ENCODE data around the gene ZNF385C. TPM values are rescaled to one million over a fixed set of nuclear protein-coding genes. Genes with fewer than 3 reads are reported as not detected.

Gene ZNF385C
- total RNA-seq, 1 experiment from 2014 or later = 2.8 TPM

DNA sequence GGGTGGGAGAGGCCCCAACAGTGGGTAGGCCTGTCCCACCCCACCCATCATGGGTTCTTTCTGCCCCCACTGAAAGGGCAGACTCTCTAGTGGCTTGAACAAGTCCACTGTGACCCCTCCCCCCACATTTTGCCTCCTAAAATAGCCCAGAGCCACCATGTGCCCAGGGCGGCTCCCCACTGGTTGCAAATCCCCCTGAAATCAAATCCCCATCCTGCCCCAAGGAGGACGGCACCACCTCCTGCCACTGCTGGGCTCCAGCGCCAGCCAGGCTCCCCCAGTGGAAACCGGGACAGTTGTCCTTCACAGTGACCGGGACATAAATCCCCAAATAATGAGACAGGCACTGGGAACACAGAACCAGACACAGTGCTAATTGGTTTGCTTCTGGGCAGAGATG is 20.5 kb downstream of the ZNF385C start:
- Mint-ChIP-seq H3K4me3 (no peak overlapping the region), H3K9me3 (no peaks in the 10 kb centered on the region), H3K27ac (peak overlapping the region in 1 of 3 experiments; percentile 39; a peak in 1 of 7 replicates), H3K4me1 (peaks cover 13 to 22% of the 10 kb centered on the region in 2 experiments), H3K36me3 (ENCODE audit: insufficient read depth in 1 of 3, low read depth in 3 of 3) (no peaks in the 10 kb centered on the region; a peak in 1 of 7 replicates), H3K27me3 (ENCODE audit: low read depth) (peaks cover 5% of the 10 kb centered on the region)
- H2BK20ac ChIP-seq (ENCODE audit: low read depth, low read length, poor library complexity, severe bottlenecking) = no peak overlapping the region
- no peak for DNase-seq
- no peaks in the 10 kb centered on the region for H3K79me1 ChIP-seq (ENCODE audit: insufficient read depth, low read depth, low read length, poor library complexity, severe bottlenecking)
- no peak overlapping the region for H3K23ac ChIP-seq (ENCODE audit: insufficient read length, low read depth, low read length)
- no peak overlapping the region for H4K5ac ChIP-seq (ENCODE audit: insufficient read length, low read depth, low read length)
- peaks cover 3% of the 10 kb centered on the region for H3K23me2 ChIP-seq (ENCODE audit: insufficient read length, low read depth, low read length, poor library complexity, severe bottlenecking)
- H3K27ac ChIP-seq (ENCODE audit: insufficient read length, low read depth, low read length) = no peak overlapping the region
- no peak overlapping the region for H2BK15ac ChIP-seq (ENCODE audit: low read depth, low read length)
- H3K27me3 ChIP-seq (ENCODE audit: insufficient read depth, low read length) = no peaks in the 10 kb centered on the region
- no peak overlapping the region for H3T11ph ChIP-seq (ENCODE audit: low read length)
- H3K4ac ChIP-seq (ENCODE audit: low read depth, low read length) = no peak overlapping the region
- no peak overlapping the region for H3K18ac ChIP-seq (ENCODE audit: insufficient read length, low read depth, low read length)
- H2BK120ac ChIP-seq (ENCODE audit: low read depth, low read length, poor library complexity, severe bottlenecking) = no peak overlapping the region
- H3K4me1 ChIP-seq (ENCODE audit: insufficient read depth, low read length) = no peaks in the 10 kb centered on the region
- no peaks in the 10 kb centered on the region for H3K79me2 ChIP-seq (ENCODE audit: insufficient read depth, low read length)
- TF ChIP-seq, protein P1, sequence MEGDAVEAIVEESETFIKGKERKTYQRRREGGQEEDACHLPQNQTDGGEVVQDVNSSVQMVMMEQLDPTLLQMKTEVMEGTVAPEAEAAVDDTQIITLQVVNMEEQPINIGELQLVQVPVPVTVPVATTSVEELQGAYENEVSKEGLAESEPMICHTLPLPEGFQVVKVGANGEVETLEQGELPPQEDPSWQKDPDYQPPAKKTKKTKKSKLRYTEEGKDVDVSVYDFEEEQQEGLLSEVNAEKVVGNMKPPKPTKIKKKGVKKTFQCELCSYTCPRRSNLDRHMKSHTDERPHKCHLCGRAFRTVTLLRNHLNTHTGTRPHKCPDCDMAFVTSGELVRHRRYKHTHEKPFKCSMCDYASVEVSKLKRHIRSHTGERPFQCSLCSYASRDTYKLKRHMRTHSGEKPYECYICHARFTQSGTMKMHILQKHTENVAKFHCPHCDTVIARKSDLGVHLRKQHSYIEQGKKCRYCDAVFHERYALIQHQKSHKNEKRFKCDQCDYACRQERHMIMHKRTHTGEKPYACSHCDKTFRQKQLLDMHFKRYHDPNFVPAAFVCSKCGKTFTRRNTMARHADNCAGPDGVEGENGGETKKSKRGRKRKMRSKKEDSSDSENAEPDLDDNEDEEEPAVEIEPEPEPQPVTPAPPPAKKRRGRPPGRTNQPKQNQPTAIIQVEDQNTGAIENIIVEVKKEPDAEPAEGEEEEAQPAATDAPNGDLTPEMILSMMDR (conservative IDR thresholded peaks at IDR 0.05) = no peak
- no peak overlapping the region for H4K8ac ChIP-seq (replicated peaks; ENCODE audit: insufficient read length, low read depth, low read length)
- H4K91ac ChIP-seq (ENCODE audit: insufficient read length, low read depth, low read length) = no peak overlapping the region
- H3K4me2 ChIP-seq (ENCODE audit: insufficient read depth, insufficient read length, low read length) = no peak overlapping the region
- H4K20me1 ChIP-seq (ENCODE audit: control insufficient read depth, insufficient read depth, insufficient read length) = no peaks in the 10 kb centered on the region
- no peak overlapping the region for H2BK12ac ChIP-seq (ENCODE audit: insufficient read length, low read depth, low read length)
- H3K56ac ChIP-seq (ENCODE audit: insufficient read length, low read depth, low read length) = no peak overlapping the region
- H2AFZ ChIP-seq (ENCODE audit: low read length) = no peak overlapping the region
- H3K9ac ChIP-seq (ENCODE audit: extremely low read depth, insufficient read length, low read length) = no peak overlapping the region
- WGBS (ENCODE audit: extremely low coverage, insufficient read length, low lambda C conversion rate) = no CpG with 5 or more reads among the region's 5 CpGs
- no peak overlapping the region for H2BK5ac ChIP-seq (ENCODE audit: insufficient read length, low read length)
- H3K14ac ChIP-seq (ENCODE audit: insufficient read depth, low read length) = no peak overlapping the region
- H2AK5ac ChIP-seq (ENCODE audit: insufficient read length, low read length) = no peak overlapping the region
- H3K9me3 ChIP-seq (ENCODE audit: control insufficient read depth, low read depth, low read length) = no peaks in the 10 kb centered on the region

Measured in H9 (cell line).